ENCODE data around the gene TOP2A.

TOP2A gene

DNA sequence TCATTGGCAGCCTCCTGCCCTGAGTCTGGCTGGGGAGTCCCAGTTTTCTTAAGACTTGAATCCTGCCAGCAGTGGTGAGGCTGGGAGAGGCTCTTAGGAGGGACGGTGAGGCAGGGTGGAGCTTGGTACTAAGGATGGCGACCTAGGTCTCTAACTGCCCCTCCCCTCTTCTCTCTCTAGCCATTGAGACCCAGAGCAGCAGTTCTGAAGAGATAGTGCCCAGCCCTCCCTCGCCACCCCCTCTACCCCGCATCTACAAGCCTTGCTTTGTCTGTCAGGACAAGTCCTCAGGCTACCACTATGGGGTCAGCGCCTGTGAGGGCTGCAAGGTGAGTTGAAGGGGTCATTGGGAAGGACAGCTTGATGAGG lies 69.6 kb downstream of the TOP2A start:
- H3K4me1 ChIP-seq (ENCODE audit: insufficient read depth, low read length), result no peaks in the 10 kb centered on the region
- DNase-seq (no peak), ATAC-seq (ENCODE audit: insufficient read depth, low read depth) (no peak)
- H3K36me3 ChIP-seq (ENCODE audit: insufficient read depth, low read length), result peaks cover 6% of the 10 kb centered on the region; the same call in 1 of the 2 replicates
- no peaks in the 10 kb centered on the region for H3K79me2 ChIP-seq (ENCODE audit: insufficient read depth, low read length)
- TF ChIP-seq CTCF (IDR thresholded peaks at IDR 0.05; ENCODE audit: borderline replicate concordance, extremely low read depth, low read length, poor library complexity, severe bottlenecking) (no peak), EZH2 (IDR thresholded peaks at IDR 0.05; ENCODE audit: borderline replicate concordance, low read depth, low read length, severe bottlenecking) (no peak)
- no peaks in the 10 kb centered on the region for H3K27me3 ChIP-seq (ENCODE audit: insufficient read depth, low read length, poor library complexity)
- peaks cover 11% of the 10 kb centered on the region; the same call in 1 of the 2 replicates for H4K20me1 ChIP-seq (ENCODE audit: insufficient read depth, low read length)
- no peak overlapping the region for H3K27ac ChIP-seq (ENCODE audit: low read length)
- H3K9me3 ChIP-seq (ENCODE audit: insufficient read depth, low read length, severe bottlenecking), result no peaks in the 10 kb centered on the region
- H2AFZ ChIP-seq (ENCODE audit: low read depth, low read length), result no peak overlapping the region
- no peak overlapping the region for H3K9ac ChIP-seq (ENCODE audit: low read depth, low read length)
- H3K4me2 ChIP-seq (ENCODE audit: insufficient read depth, low read length), result no peak overlapping the region
- no peak overlapping the region for H3K4me3 ChIP-seq (ENCODE audit: low read depth in 1 of 2, low read length in 2 of 2)

DNA sequence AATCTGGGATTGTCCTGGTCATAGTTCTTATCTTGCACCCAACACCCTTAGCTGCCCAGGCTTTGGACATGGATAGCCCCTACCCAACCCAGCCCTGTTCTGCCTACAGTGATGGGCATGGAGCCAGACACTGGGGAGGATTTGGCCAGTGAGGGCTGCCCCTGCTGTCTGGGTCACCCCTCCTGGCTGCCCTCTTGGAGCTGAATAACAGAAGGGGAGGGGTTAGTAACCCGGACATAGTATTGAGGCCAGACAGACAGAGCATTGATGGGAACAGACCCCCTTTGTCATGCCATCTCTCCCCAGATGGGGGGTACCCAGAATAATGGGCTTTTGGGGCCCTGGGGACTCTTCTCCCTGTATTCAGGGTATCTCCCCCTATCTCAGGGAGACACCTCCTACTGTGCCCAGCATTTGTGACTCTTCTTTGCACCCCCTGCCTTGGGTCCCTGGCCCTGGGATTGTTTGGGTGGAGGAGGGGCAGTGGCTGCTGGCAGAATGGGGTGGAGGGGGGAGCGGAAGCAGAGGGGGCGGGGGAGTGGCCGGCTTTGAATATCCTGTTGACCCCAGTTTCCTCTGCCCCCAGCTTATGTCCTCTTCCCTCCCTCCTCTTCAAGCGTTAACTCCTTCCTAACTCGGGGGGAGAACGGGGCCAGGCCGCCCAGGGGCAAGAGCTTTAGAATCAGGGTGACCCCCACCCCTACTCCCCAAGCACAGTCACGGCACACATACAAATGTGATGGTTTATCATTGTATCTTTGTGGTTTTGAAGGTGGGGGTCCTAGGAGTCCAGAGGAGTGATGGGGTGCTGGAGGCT lies 70.2 kb downstream of the TOP2A start:
- DNase-seq (no peak), ATAC-seq (ENCODE audit: insufficient read depth, low read depth) (no peak)
- Histone ChIP-seq H3K4me3 (ENCODE audit: low read depth in 1 of 2, low read length in 2 of 2) (no peak overlapping the region), H3K9ac (ENCODE audit: low read depth, low read length) (no peak overlapping the region), H3K36me3 (ENCODE audit: insufficient read depth, low read length) (peaks cover 4% of the 10 kb centered on the region; the same call in 1 of the 2 replicates), H3K27ac (ENCODE audit: low read length) (no peak overlapping the region), H3K4me1 (ENCODE audit: insufficient read depth, low read length) (no peaks in the 10 kb centered on the region), H3K9me3 (ENCODE audit: insufficient read depth, low read length, severe bottlenecking) (no peaks in the 10 kb centered on the region), H3K27me3 (ENCODE audit: insufficient read depth, low read length, poor library complexity) (no peaks in the 10 kb centered on the region), H3K79me2 (ENCODE audit: insufficient read depth, low read length) (no peaks in the 10 kb centered on the region), H4K20me1 (ENCODE audit: insufficient read depth, low read length) (peaks cover 11% of the 10 kb centered on the region; the same call in 1 of the 2 replicates), H2AFZ (ENCODE audit: low read depth, low read length) (no peak overlapping the region), H3K4me2 (ENCODE audit: insufficient read depth, low read length) (no peak overlapping the region)
- TF ChIP-seq CTCF (IDR thresholded peaks at IDR 0.05; ENCODE audit: borderline replicate concordance, extremely low read depth, low read length, poor library complexity, severe bottlenecking) (no peak), EZH2 (IDR thresholded peaks at IDR 0.05; ENCODE audit: borderline replicate concordance, low read depth, low read length, severe bottlenecking) (no peak)

DNA sequence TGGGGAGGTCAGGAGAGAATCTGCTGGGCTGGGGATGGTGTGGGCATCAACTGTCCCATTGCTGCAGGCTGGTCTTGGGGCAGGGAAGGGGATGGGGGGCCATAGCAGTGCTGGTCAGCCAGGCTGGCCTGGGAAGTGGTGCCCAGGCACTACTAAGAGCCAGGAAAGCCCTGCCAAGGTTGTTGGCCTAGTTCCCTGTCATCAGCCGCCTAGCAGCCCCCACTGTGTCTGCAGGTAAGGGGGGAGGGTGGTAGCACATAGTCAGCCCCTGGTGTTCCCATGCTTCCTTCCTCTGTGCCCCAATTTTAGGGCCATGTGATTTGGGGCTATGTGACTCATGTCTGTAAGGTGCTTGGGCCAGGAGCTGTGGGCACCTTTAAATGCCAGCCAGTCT lies 70.9 kb downstream of the TOP2A start:
- no peak overlapping the region for H3K4me3 ChIP-seq (ENCODE audit: low read depth in 1 of 2, low read length in 2 of 2)
- no peak overlapping the region for H2AFZ ChIP-seq (ENCODE audit: low read depth, low read length)
- no peaks in the 10 kb centered on the region for H3K9me3 ChIP-seq (ENCODE audit: insufficient read depth, low read length, severe bottlenecking)
- no peak overlapping the region for H3K4me2 ChIP-seq (ENCODE audit: insufficient read depth, low read length)
- H3K9ac ChIP-seq (ENCODE audit: low read depth, low read length), result no peak overlapping the region
- no peak for TF ChIP-seq EZH2 (IDR thresholded peaks at IDR 0.05; ENCODE audit: borderline replicate concordance, low read depth, low read length, severe bottlenecking)
- TF ChIP-seq CTCF (IDR thresholded peaks at IDR 0.05; ENCODE audit: borderline replicate concordance, extremely low read depth, low read length, poor library complexity, severe bottlenecking), result no peak
- H3K36me3 ChIP-seq (ENCODE audit: insufficient read depth, low read length), result no peaks in the 10 kb centered on the region
- ATAC-seq (ENCODE audit: insufficient read depth, low read depth), result no peak
- no peaks in the 10 kb centered on the region for H3K4me1 ChIP-seq (ENCODE audit: insufficient read depth, low read length)
- H3K27me3 ChIP-seq (ENCODE audit: insufficient read depth, low read length, poor library complexity), result no peaks in the 10 kb centered on the region
- no peak for DNase-seq
- no peaks in the 10 kb centered on the region for H3K79me2 ChIP-seq (ENCODE audit: insufficient read depth, low read length)
- H4K20me1 ChIP-seq (ENCODE audit: insufficient read depth, low read length), result peaks cover 11% of the 10 kb centered on the region; the same call in 1 of the 2 replicates
- H3K27ac ChIP-seq (ENCODE audit: low read length), result no peak overlapping the region

All from DND-41 (cell line).